ENCODE results near the gene GPR150.
"Not testable (repeated sequence)": the region's sequence is repeated elsewhere in the genome, so short reads cannot be mapped to it uniquely, and the experiment has no call there.

Gene GPR150

DNA sequence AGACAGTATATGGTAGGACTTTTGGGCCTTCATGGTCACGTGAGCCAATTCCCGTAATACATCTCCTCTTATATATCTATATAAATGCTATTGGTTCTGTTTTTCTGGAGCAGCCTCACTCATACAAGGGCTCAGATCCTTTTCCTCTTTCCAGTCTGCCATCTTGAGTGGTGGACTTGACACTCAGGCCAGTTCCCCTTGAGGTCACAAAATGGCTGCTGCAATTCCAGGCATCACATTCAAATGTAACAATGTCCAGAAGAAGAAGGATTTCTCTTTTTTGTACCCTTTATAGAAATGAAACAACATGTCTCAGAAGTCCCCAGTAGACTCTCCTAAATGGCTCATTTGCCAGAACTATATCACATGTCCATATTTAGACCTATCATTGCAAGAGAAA is 4.5 kb downstream of the GPR150 start:
- DNase-seq, result no peak

GRCh38 chr5:95626701-95627100 is 6.8 kb downstream of the GPR150 start:
- DNase-seq, result no peak

GRCh38 chr5:95627971-95628810 is 8.3 kb downstream of the GPR150 start:
- no peak for DNase-seq

DNA sequence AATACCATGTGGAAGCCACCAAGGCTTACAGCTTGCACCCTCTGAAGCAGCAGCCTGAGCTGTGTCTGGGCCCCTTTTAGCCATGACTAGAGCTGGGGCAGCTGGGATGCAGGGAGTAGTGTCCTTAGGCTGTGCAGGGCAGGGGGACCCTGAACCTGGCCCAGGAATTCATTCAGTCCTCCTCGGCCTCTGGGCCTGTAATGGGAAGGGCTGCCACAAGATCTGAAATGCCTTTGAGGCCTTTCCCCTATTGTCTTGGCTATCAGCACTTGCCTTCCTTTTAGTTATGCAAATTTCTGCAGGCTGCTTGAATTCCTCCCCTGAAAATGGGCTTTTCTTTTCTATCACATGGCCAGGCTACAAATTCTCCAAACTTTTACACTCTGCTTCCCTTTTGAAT is 9.0 kb downstream of the GPR150 start:
- DNase-seq, result no peak

DNA sequence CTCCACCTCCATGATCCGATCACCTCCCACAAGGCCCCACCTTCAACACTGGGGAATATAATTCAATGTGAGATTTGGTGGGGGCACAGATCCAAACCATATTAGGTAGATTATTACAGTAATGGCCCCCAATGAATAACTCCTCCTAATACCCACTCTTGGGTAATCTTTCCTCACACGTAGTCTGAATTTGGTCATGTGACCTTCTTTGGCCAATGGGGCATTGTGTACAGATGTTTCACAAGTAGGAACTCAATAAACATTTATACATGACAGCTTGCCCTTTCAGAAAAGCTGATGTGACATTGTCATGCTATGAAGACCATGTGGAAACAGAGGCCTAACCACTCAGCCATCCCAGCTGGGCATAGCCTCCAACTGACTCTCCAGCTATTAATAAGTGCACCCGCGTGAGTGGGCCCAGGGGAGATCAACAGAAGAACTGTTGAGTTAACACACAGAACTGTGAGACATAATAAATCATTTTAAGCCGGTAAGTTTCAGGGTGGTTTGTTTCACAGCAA is 10.6 kb downstream of the GPR150 start:
- no peak for DNase-seq

DNA sequence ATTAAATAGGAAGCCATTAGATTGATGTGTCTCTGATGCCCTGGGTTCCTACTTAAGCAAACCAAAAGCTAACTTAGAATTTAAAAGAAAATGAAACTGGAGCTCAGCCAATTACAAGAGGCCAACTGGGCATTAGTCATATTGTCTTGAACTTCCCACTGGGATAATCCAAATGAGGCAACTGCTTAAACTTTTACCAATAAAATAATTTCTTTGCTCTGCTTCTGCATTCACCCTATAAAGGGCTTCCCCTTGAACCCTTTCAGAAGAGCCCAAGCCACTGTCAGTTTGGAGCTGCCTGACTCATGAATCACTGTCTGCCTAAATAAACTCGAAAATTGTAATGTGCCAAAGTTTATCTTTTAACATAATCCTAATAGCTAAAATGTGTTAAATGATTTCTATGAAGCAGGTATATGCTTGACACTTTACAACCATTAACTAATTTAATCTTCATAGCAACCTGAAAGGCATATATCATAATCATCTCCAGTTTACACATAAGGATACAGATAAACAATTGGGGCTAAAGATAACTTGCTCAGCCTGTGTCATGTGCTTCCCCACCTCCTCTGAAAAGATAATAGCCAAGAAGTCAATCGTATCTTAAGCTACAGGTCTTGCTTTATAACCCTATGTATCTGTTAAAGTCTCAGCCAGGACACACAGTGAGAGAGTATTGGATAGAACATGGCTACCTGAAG is 11.5 kb downstream of the GPR150 start:
- DNase-seq, result no peak

DNA sequence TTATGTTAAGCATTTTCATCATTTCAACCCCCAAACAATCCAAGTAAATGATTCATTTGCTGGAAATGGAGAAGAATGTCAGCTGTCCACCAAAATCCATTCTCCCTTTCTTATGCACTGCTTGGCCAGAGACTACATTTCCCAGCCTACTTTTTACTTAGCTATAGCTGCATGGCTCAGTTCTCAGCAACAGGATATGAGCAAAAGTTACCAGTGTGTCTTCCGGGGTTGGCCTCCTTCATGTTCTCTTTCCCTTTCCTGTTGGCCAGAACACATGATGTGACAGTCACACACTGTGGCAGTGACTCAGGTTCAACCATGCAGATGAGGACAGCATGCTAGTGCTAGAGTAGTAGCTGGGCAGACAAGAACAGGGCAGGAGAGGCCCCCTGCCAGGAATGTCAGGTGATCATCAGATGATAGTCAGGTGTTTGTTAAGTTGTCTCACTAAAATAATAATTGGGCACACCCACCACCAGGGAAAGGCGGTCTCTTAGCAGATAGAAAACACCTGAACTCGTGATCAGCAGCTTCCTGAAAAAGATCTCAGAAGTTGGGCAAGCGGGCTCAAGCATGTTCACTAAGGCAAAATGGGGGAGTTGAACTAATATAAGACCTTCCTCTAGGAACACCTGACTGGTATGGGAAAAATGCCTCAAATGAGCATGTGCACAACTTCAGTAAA is 12.2 kb downstream of the GPR150 start:
- no peak for DNase-seq

DNA sequence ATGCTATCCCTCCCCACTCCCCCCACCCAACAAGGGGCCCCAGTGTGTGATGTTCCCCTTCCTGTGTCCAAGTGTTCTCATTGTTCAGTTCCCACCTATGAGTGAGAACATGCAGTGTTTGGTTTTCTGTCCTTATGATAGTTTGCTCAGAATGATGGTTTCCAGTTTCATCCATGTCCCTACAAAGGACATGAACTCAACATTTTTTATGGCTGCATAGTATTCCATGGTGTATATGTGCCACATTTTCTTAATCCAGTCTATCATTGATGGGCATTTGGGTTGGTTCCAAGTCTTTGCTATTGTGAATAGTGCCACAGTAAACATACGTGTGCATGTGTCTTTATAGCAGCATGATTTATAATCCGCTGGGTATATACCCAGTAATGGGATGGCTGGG is 13.1 kb downstream of the GPR150 start:
- not testable (repeated sequence) for DNase-seq

GRCh38 chr5:95633671-95634070 is 13.8 kb downstream of the GPR150 start:
- DNase-seq, result no peak

DNA sequence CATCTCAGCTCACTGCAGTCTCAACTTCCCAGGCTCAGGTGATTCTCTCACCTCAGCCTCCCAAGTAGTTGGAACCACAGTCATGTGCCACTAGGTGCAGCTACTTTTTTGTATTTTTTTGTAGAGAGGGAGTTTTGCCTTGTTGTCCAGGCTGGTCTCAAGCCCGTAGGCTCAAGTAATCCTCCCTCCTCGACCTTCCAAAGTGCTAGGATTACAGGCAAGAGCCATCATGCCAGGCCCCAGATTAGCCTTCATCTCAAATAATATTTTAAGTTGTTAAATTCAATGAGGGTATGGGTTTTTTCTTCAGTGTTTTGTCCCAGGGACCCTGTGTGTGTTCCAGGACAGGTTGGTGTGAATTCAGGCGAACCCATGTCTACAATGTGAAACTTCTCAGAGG is 14.2 kb downstream of the GPR150 start:
- DNase-seq, result no peak

DNA sequence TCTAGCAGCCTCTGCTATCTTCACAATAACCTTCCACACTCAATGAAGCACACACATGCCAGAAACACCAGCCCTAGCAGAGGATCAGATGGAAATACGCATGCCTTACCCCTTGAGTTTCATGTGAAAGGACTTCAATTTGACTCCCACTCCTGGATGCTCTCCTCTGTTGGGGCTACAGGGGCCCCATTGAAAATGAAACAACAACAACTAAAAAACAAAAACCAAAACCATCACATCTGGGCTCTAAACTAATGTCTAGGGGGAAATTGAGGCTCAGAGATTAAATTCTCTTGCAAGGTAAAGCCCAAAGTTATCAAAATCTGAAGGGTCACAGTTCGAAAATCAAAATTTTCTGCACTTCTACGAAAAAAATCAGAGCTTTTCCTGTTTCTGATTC is 18.7 kb downstream of the GPR150 start:
- no peak for DNase-seq

DNA sequence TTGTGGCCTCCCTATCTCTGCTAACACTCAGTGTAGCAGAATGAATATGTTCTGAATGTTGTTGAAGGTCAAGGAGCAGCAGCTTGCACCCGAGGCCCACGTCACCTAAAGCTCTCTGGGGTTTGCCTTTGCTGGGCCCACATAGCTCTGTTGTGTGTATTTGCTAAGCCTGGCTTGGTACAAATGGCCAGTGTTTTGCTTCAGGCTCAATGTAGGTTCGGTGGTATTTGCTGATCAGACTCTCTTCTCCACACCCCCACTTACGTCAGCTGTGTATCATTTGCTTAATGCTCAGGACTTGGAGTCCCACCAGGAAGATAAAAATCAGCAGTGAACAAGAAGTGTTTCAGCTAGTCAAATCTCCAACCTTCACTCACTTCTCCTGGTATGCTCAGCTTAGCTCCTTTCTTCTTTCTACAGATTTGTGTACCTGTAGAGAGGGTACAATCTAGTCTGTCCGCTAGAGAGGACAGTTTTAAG is 21.9 kb downstream of the GPR150 start:
- no peak for DNase-seq

DNA sequence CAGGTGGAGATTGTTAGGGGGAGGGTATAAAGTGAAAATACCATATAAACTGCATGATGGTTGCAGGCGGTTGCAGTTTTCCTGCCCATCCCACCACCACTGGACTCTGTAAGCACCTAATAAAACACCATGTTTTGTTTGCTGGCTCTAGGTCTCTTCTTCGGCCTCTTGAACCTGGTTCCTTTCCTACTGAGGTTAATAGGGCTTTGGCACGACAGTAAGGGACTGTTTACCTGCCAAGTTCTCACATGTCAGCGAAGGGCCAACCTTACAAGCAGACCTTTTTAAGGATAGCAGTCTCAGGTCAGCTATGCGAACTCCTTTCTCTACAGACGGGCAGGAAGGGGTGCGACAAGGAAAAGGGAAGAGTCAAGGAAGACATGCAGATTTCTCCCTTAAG is 23.3 kb downstream of the GPR150 start:
- DNase-seq, result no peak

DNA sequence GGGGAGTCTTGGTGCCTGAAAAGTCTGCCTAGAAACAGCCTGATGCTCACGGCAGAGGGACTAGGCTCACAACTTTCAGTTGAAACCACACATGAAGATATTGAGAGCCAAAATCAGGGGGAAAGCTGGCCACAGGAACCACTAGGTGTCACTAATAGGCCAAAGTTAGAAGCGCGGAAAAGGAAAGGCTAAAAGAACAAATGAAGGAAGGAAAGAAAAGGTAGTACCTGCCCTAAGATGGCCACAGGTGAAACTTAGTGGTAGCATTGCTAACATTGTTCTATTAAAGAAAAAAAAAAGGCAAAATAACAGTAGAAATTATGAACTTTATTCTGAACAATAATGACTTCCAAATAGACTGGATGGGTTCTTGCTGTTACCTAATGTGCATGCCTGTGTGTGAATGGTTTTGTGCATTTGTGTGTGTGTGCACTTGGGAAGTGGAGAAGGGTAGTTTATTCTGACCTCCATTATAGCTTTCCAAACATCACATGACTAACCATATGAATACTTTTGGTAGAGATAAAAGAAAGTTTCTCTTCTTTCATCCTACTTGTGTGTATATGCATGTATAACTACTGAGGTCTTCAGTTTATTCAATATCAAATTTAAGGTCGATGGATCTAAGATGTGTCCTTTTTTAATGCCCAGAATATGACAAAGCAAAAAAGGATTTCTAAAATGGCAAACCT is 24.6 kb downstream of the GPR150 start:
- DNase-seq, result no peak

GRCh38 chr5:95646226-95646568 is 26.3 kb downstream of the GPR150 start:
- DNase-seq, result not testable (repeated sequence)

DNA sequence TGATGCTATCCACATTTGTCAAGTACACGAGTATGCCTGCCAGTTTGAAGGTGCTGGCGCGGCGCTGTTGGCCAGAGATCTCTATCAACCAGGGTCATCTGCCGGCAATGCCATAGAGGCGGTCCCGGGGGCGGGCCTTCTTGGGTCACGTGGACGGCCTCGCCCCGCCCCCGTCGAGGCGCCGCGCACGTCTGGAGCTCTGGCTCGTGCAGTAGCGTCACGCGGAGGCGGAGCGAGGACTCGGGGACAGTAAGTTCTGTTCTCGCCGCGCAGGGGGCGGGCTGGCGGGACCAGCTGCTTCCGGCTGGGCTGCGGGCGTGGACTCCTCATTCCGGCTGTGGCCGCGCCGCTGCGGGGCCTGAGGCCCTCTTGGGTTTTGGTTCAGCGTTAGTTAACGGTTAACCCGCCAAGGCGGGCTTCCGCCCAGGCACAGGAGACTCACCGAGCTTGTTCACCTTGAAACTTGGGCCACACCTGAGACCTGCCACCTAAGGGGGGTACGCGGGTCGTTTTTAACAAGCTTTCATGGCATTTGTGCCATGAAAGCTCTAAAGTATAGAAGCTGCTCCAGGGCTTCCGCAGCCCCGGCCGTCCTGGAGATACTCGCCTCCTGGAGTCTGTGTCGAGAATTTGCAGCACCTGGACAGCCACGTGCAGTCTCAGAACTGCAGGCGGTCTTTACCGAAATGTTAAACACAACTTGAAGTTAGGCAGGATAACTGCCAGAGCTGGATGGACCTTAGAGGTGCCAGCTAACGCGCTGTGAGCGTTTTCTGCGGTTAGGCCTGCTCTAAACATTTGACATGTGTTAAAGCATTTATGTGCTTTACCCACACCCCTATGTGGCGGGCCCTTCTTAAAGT is 26.9 kb downstream of the GPR150 start, which contains the start of gene RFESD:
Gene RFESD (plus strand): TSS at position 209 of the 863 bp plus-strand sequence. CDS start 5,495 bp downstream, outside the sequence.
- peak; percentile 96 for DNase-seq

GRCh38 chr5:95647886-95648860 is 28.3 kb downstream of the GPR150 start:
- DNase-seq, result no peak

DNA sequence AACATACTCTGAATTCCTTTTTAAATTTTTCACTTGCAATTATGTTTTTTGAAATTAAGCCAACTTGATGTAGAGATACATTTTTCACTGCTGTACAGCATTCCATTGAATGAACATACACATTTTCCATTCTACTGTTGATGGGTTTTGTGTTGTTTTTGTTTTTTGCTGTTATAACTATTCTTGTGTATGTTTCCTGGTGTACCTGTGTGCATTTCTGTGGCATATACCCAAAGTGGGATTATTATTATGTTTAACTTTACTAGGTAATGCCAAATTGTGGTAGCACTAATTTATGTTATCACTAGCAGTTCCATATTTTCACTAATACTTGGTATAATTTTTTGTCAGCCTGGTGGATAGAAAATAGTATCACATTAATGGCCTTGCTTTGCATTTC is 29.4 kb downstream of the GPR150 start:
- no peak for DNase-seq

DNA sequence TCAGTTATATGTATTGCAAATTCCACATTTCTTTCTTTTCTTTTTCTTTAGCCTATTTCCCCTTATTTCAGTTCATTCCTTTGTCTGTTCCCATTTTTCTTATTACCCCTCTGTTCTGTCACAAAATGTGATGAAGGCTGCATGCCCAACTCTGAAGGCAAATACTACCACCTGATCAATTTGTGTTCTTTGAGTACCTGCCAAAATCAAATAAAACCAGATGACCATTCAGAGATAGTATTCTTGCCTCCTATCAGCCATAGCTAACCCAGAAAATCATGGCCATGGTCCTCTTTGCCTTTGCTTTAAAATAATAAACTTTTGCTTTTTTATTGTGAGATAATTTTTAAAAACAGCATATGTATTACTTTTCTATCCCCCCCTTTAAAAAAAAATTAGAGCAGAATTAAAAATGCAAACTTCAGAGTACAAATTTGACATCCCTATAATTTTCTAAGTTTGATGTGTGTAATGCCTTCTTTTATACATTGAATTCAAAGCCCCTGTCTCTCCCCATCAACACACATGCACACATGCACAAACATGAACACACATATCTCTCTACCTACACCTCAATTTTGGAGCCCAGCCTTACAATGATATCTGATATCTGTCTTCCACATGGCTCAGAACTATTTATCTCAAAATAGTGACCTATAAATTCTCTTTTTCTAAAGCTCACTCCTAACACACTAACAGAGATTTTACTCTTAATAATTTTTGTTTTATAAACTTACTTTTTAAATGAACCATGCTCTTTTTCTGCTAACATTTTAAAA is 30.1 kb downstream of the GPR150 start:
- no peak for DNase-seq

- DNase-seq, result no peak
Observed at GRCh38 chr5:95652849-95653248, 33.0 kb downstream of the GPR150 start.
